ENCODE measurements around the gene SFI1. TPM values are rescaled to one million over a fixed set of nuclear protein-coding genes. Genes with fewer than 3 reads are reported as not detected.

SFI1 gene
- total RNA-seq, 4 donors from 2014 or later: 9.4 to 21.1 (median 15.4) TPM

- Histone ChIP-seq H3K27me3 (no peaks in the 10 kb centered on the region), H3K4me3 (no peak overlapping the region), H3K36me3 (peaks cover 0 to 33% (median 19%) of the 10 kb centered on the region in 4 donors), H3K4me1 (peaks cover 14 to 24% (median 21%) of the 10 kb centered on the region in 4 donors), H3K9me3 (no peaks in the 10 kb centered on the region), H3K27ac (replicated peaks in 1 of 4) (no peak overlapping the region)
- intact Hi-C loops (cut with DNase I): no loop called here
- TF ChIP-seq POLR2AphosphoS5 (IDR thresholded peaks at IDR 0.05): no peak
- TF ChIP-seq POLR2A (IDR thresholded peaks at IDR 0.05; ENCODE audit: low read depth): no peak
- TF ChIP-seq CTCF (IDR thresholded peaks at IDR 0.05): no peak
- TF ChIP-seq EP300 (IDR thresholded peaks at IDR 0.05): no peak
- WGBS: no CpG with 5 or more reads among the region's 6 CpGs
- DNase-seq (ENCODE audit: extremely low spot score): no peak
Measured at GRCh38 chr22:31610611-31611010, 114.3 kb downstream of the SFI1 start.

- no peaks in the 10 kb centered on the region for H3K9me3 ChIP-seq
- no peak overlapping the region for H3K4me3 ChIP-seq
- no peaks in the 10 kb centered on the region for H3K27me3 ChIP-seq
- intact Hi-C loops (cut with DNase I): no loop called here
- no peak overlapping the region for H3K27ac ChIP-seq (replicated peaks in 1 of 4)
- TF ChIP-seq CTCF (IDR thresholded peaks at IDR 0.05) (no peak), EP300 (IDR thresholded peaks at IDR 0.05) (no peak), POLR2A (IDR thresholded peaks at IDR 0.05; ENCODE audit: low read depth) (no peak), POLR2AphosphoS5 (IDR thresholded peaks at IDR 0.05) (no peak)
- H3K36me3 ChIP-seq: peaks cover 0 to 33% (median 19%) of the 10 kb centered on the region in 4 donors
- H3K4me1 ChIP-seq: peaks cover 18 to 30% (median 27%) of the 10 kb centered on the region in 4 donors
- DNase-seq (ENCODE audit: extremely low spot score): no peak
- WGBS: 37% methylated on average over 10 of the region's 16 CpGs
Measured at GRCh38 chr22:31611061-31611760, 114.9 kb downstream of the SFI1 start.

- TF ChIP-seq POLR2A (IDR thresholded peaks at IDR 0.05; ENCODE audit: low read depth): no peak
- no peak for TF ChIP-seq EP300 (IDR thresholded peaks at IDR 0.05)
- TF ChIP-seq CTCF (IDR thresholded peaks at IDR 0.05): no peak
- no peak for TF ChIP-seq POLR2AphosphoS5 (IDR thresholded peaks at IDR 0.05)
- 90% methylated on average over 10 of the region's 12 CpGs for WGBS
Measured at GRCh38 chr22:31612891-31613285, 116.6 kb downstream of the SFI1 start.

GRCh38 chr22:31613286-31613903 lies 117.1 kb downstream of the SFI1 start:
- H3K36me3 ChIP-seq: peaks cover 0 to 41% (median 32%) of the 10 kb centered on the region in 4 donors
- no peak overlapping the region for H3K4me3 ChIP-seq
- no peak for DNase-seq (ENCODE audit: extremely low spot score)
- intact Hi-C loops (cut with DNase I): no loop called here
- peaks cover 18 to 35% (median 31%) of the 10 kb centered on the region in 4 donors for H3K4me1 ChIP-seq
- WGBS: 92% methylated on average over 15 of the region's 23 CpGs
- H3K27me3 ChIP-seq: no peaks in the 10 kb centered on the region
- H3K27ac ChIP-seq (replicated peaks in 1 of 4): no peak overlapping the region
- no peaks in the 10 kb centered on the region for H3K9me3 ChIP-seq
- TF ChIP-seq POLR2AphosphoS5 (IDR thresholded peaks at IDR 0.05) (no peak), POLR2A (IDR thresholded peaks at IDR 0.05; ENCODE audit: low read depth) (no peak), EP300 (IDR thresholded peaks at IDR 0.05) (no peak), CTCF (IDR thresholded peaks at IDR 0.05) (no peak)

More at GRCh38 chr22:31612891-31613285, 116.6 kb downstream of the SFI1 start:
- H3K4me1 ChIP-seq: peaks cover 18 to 35% (median 31%) of the 10 kb centered on the region in 4 donors
- intact Hi-C loops (cut with DNase I): no loop called here
- DNase-seq (ENCODE audit: extremely low spot score): no peak
- no peak overlapping the region for H3K4me3 ChIP-seq
- H3K9me3 ChIP-seq: no peaks in the 10 kb centered on the region
- no peaks in the 10 kb centered on the region for H3K27me3 ChIP-seq
- peaks cover 0 to 41% (median 30%) of the 10 kb centered on the region in 4 donors for H3K36me3 ChIP-seq
- no peak overlapping the region for H3K27ac ChIP-seq (replicated peaks in 1 of 4)
